IMR-90 (cell line): ENCODE results near the gene ZFP36. TPM values are rescaled to one million over a fixed set of nuclear protein-coding genes. Genes with fewer than 3 reads are reported as not detected.

ENCODE experiments used
- ATAC-seq: fragments of 200-7000 bp; cut with Tn5 transposase; 2 replicates; pipeline ENCODE4 v1.9.1; 2020; ENCODE audit warnings: low read depth, mild to moderate bottlenecking, moderate library complexity
- BruUV-seq: library from RNA; stranded (reverse); fragments of 400-500 nt; replicated peaks from 2 replicates; lab custom pipeline; 2021; lab: Mats Ljungman, UMichigan
- CTCF ChIA-PET: fragments of 300-600 bp; formaldehyde crosslinking; extraction: SDS; loops from one replicate; lab custom pipeline; 2021; ENCODE audit warnings: antibody characterized with exemption; lab: Yijun Ruan, JAX
- POLR2A ChIA-PET: fragments of 300-600 bp; sonication (Branson Sonifier 250); formaldehyde crosslinking; loops from one replicate; lab custom pipeline; 2022; ENCODE audit warnings: antibody characterized with exemption; ENCODE audit not compliant: unreplicated experiment; lab: Charles Lee
- DNase-seq: peaks from one replicate; pipeline ENCODE4 v3.0.0; 2013
- H2AFZ ChIP-seq: replicated peaks from 2 replicates; pipeline ENCODE3; 2013; ENCODE audit warnings: low read length, mild to moderate bottlenecking; ENCODE audit not compliant: poor library complexity
- H2AK5ac ChIP-seq: 2 replicates; pipeline ENCODE4 v1.6.1; 2013; ENCODE audit warnings: low read depth, low read length, inconsistent platforms
- H2AK9ac ChIP-seq: replicated peaks from 2 replicates; pipeline ENCODE3; 2013; ENCODE audit warnings: mild to moderate bottlenecking, low read depth, low read length, moderate library complexity; ENCODE audit not compliant: poor library complexity
- H2BK120ac ChIP-seq: 2 replicates; pipeline ENCODE4 v1.6.1; 2013; ENCODE audit warnings: low read depth, low read length, inconsistent platforms
- H2BK15ac ChIP-seq: 3 replicates; pipeline ENCODE4 v1.6.1; 2013; ENCODE audit warnings: low read depth, low read length, inconsistent platforms
- H2BK20ac ChIP-seq: 2 replicates; pipeline ENCODE4 v1.6.1; 2013; ENCODE audit warnings: low read depth, mild to moderate bottlenecking, inconsistent platforms, low read length, moderate library complexity
- H2BK5ac ChIP-seq: 2 replicates; pipeline ENCODE4 v1.6.1; 2013; ENCODE audit warnings: mild to moderate bottlenecking, low read depth, low read length, inconsistent platforms; ENCODE audit not compliant: poor library complexity, severe bottlenecking
- H3K14ac ChIP-seq: replicated peaks from 2 replicates; pipeline ENCODE4 v1.6.1; 2013; ENCODE audit warnings: low read depth, low read length, inconsistent platforms
- H3K18ac ChIP-seq: 2 replicates; pipeline ENCODE4 v1.6.1; 2013; ENCODE audit warnings: low read depth, low read length, control low read depth
- H3K23ac ChIP-seq: 2 replicates; pipeline ENCODE4 v1.6.1; 2013; ENCODE audit warnings: low read depth, low read length, inconsistent platforms
- H3K27ac ChIP-seq: 2 replicates; pipeline ENCODE4 v1.5.1; 2013; ENCODE audit warnings: mild to moderate bottlenecking, control low read depth, low read length; ENCODE audit not compliant: insufficient read depth
- H3K27me3 ChIP-seq: 2 replicates; pipeline ENCODE4 v1.6.1; 2013; ENCODE audit warnings: low read length; ENCODE audit not compliant: control insufficient read depth, insufficient read depth
- H3K36me3 ChIP-seq: 2 replicates; pipeline ENCODE4 v1.6.1; 2013; ENCODE audit warnings: low read length, mixed read lengths; ENCODE audit not compliant: control insufficient read depth, insufficient read depth
- H3K4ac ChIP-seq: 2 replicates; pipeline ENCODE4 v1.6.1; 2013; ENCODE audit warnings: low read depth, low read length, inconsistent platforms
- H3K4me1 ChIP-seq: 2 replicates; pipeline ENCODE4 v1.6.1; 2013; ENCODE audit warnings: low read length, mixed read lengths; ENCODE audit not compliant: control insufficient read depth, insufficient read depth
- H3K4me2 ChIP-seq: 2 replicates; pipeline ENCODE4 v1.6.1; 2013; ENCODE audit warnings: low read depth, mild to moderate bottlenecking, control low read depth, low read length, moderate library complexity
- H3K4me3 ChIP-seq: 2 replicates; pipeline ENCODE4 v1.5.1; 2013; ENCODE audit warnings: low read depth, mild to moderate bottlenecking, control low read depth, low read length, moderate library complexity; ENCODE audit not compliant: insufficient read depth
- H3K56ac ChIP-seq: 2 replicates; pipeline ENCODE4 v1.6.1; 2013; ENCODE audit warnings: low read length, inconsistent platforms; ENCODE audit not compliant: insufficient read depth; ENCODE audit errors: extremely low read depth
- H3K79me1 ChIP-seq, 2 experiments: 2 replicates each; pipeline ENCODE4 v1.6.1; 2013; ENCODE audit warnings: low read length in 2 of 2, inconsistent platforms in 1 of 2, low read depth in 1 of 2
- H3K9ac ChIP-seq: 2 replicates; pipeline ENCODE4 v1.6.1; 2013; ENCODE audit warnings: low read depth, low read length, control low read depth
- H3K9me1 ChIP-seq: 2 replicates; pipeline ENCODE4 v1.6.1; 2013; ENCODE audit warnings: low read length, inconsistent platforms; ENCODE audit not compliant: insufficient read depth
- H3K9me3 ChIP-seq: 2 replicates; pipeline ENCODE4 v1.6.1; 2013; ENCODE audit warnings: low read length; ENCODE audit not compliant: control insufficient read depth, insufficient read depth
- H4K20me1 ChIP-seq: 2 replicates; pipeline ENCODE4 v1.6.1; 2013; ENCODE audit warnings: low read length, inconsistent platforms; ENCODE audit not compliant: insufficient read depth
- H4K5ac ChIP-seq: 2 replicates; pipeline ENCODE4 v1.6.1; 2013; ENCODE audit warnings: mild to moderate bottlenecking, low read depth, low read length, control low read depth
- H4K8ac ChIP-seq, 2 experiments: 2 replicates each; pipeline ENCODE4 v1.6.1; 2013; ENCODE audit warnings: low read depth in 2 of 2, low read length in 2 of 2, control low read depth in 1 of 2, inconsistent platforms in 1 of 2
- H4K91ac ChIP-seq: 2 replicates; pipeline ENCODE4 v1.6.1; 2013; ENCODE audit warnings: low read depth, low read length, inconsistent platforms; ENCODE audit not compliant: insufficient read depth
- BHLHE40 ChIP-seq: fragments of 150-350 bp; IDR thresholded peaks from 2 replicates; pipeline ENCODE4 v1.6.1; 2016; ENCODE audit warnings: mild to moderate bottlenecking, low read depth, low read length
- CEBPB ChIP-seq: IDR thresholded peaks from 2 replicates; pipeline ENCODE4 v1.6.1; 2012; ENCODE audit warnings: low read depth, low read length, improper control_type of control experiment
- CHD1 ChIP-seq: IDR thresholded peaks from 2 replicates; pipeline ENCODE4 v1.6.1; 2012; ENCODE audit warnings: low read depth, low read length, improper control_type of control experiment
- ELK1 ChIP-seq: fragments of 150-350 bp; IDR thresholded peaks from 2 replicates; pipeline ENCODE4 v1.6.1; 2016; ENCODE audit warnings: low read depth, mild to moderate bottlenecking, low read length, moderate library complexity, borderline replicate concordance
- FOS ChIP-seq: fragments of 150-350 bp; IDR thresholded peaks from 2 replicates; pipeline ENCODE4 v1.6.1; 2016; ENCODE audit warnings: low read depth, low read length
- MAFK ChIP-seq: IDR thresholded peaks from 2 replicates; pipeline ENCODE4 v1.6.1; 2012; ENCODE audit warnings: low read depth, low read length, improper control_type of control experiment
- MAZ ChIP-seq: IDR thresholded peaks from 2 replicates; pipeline ENCODE4 v1.6.1; 2012; ENCODE audit warnings: low read depth, mild to moderate bottlenecking, low read length, improper control_type of control experiment, moderate library complexity, borderline replicate concordance
- MXI1 ChIP-seq: IDR thresholded peaks from 2 replicates; pipeline ENCODE4 v1.6.1; 2012; ENCODE audit warnings: low read depth, mild to moderate bottlenecking, low read length, moderate library complexity, borderline replicate concordance
- NFE2L2 ChIP-seq: fragments of 150-350 bp; IDR thresholded peaks from 2 replicates; pipeline ENCODE4 v1.6.1; 2016; ENCODE audit warnings: low read depth, mild to moderate bottlenecking, low read length
- POLR2A ChIP-seq: IDR thresholded peaks from 2 replicates; pipeline ENCODE4 v1.6.1; 2012; ENCODE audit warnings: mild to moderate bottlenecking, low read depth, low read length
- RAD21 ChIP-seq: IDR thresholded peaks from 2 replicates; pipeline ENCODE4 v1.6.1; 2012; ENCODE audit warnings: low read length, improper control_type of control experiment
- RCOR1 ChIP-seq: IDR thresholded peaks from 2 replicates; pipeline ENCODE4 v1.6.1; 2012; ENCODE audit warnings: mild to moderate bottlenecking, low read length, improper control_type of control experiment; ENCODE audit not compliant: insufficient replicate concordance
- SMC3 ChIP-seq: fragments of 150-350 bp; IDR thresholded peaks from 2 replicates; pipeline ENCODE4 v1.6.1; 2016; ENCODE audit warnings: low read depth, mild to moderate bottlenecking, antibody characterized with exemption, low read length, moderate library complexity
- WGBS, 2 experiments: methylation state at CpG; one replicate each; pipeline versions ENCODE4 v1.1.5 to v1.1.7; 2013; ENCODE audit warnings: missing lambda C conversion rate in 2 of 2; ENCODE audit not compliant: insufficient read length in 1 of 2; ENCODE audit errors: extremely low coverage in 2 of 2; 5-methylcytosine and 5-hydroxymethylcytosine counted together
- dilution Hi-C: fragments of 300-500 bp; cut with HindIII; formaldehyde crosslinking; loops from one replicate; pipeline ENCODE4 v1.14.3; 2018; ENCODE audit warnings: low sequenced_read_pairs; ENCODE audit not compliant: unreplicated experiment
- in situ Hi-C: fragments of 300-500 bp; cut with MboI; formaldehyde crosslinking; loops from 3 replicates; pipeline ENCODE4 v1.14.3; 2019; ENCODE audit warnings: low sequenced_read_pairs, inconsistent platforms, mixed read lengths
- intact Hi-C: fragments of 100-400 bp; cut with micrococcal nuclease; formaldehyde crosslinking; loops from 2 replicates; pipeline ENCODE4 v1.10.0; 2022
- polyA plus RNA-seq, 3 experiments: library from polyadenylated mRNA; depleted of rRNA; stranded (reverse); fragments of >200 nt; gene quantifications; 2 replicates each; pipeline ENCODE4 v1.2.3, GENCODE V29; 2012; ENCODE audit warnings: low replicate concordance in 1 of 3
- total RNA-seq: library from RNA; depleted of rRNA; stranded (reverse); fragments of >200 nt; gene quantifications from 2 replicates; pipeline ENCODE4 v1.2.3, GENCODE V29; 2012
- TF ChIP-seq, protein P1 (sequence below): fragments of 150-350 bp; IDR thresholded peaks from 2 replicates; pipeline ENCODE4 v1.6.1; 2017; ENCODE audit warnings: mild to moderate bottlenecking, antibody characterized with exemption, low read length, low read depth
- TF ChIP-seq, protein P2 (sequence below): conservative IDR thresholded peaks from 2 replicates; pipeline ENCODE4 v1.5.1; 2012; ENCODE audit warnings: mild to moderate bottlenecking, low read depth, low read length, improper control_type of control experiment

ZFP36 gene
- total and polyA plus RNA-seq, 2 of the 4 experiments (the other 2 are of a cell fraction) = 1.4 to 45.0 TPM

DNA sequence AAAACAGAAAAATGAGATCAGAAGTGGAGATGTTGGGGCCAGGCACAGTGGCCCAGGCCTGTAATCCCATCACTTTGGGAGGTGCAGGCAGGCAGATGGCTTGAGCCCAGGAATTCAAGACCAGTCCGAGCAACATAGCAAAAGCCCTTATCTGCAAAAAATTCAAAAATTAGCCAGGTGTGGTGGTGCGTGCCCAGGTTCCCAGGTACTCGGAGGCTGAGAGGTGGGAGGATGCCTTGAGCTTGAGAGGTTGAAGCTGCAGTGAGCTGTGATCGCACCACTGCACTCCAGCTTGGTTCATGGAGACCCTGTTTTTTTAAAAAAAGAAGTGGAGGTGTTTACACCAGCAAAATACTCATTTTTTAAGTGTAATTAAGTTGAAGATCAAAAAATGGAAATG lies 6.6 kb upstream of the ZFP36 start:
- Histone ChIP-seq H4K5ac (no peak overlapping the region), H2BK15ac (no peak overlapping the region), H2AK5ac (0 out of 2 replicates have a peak overlapping the region, but pooled peaks have one; percentile 13), H3K4me1 (peaks cover 27% of the 10 kb centered on the region), H2AFZ (no peak overlapping the region), H3K27ac (no peak overlapping the region), H2BK20ac (0 out of 2 replicates have a peak overlapping the region, but pooled peaks have one; percentile 20), H3K56ac (no peak overlapping the region), H2AK9ac (no peak overlapping the region), H4K91ac (no peak overlapping the region), H3K23ac (no peak overlapping the region), H2BK5ac (no peak overlapping the region), H3K9ac (no peak overlapping the region), H3K4ac (no peak overlapping the region), H4K20me1 (peaks cover 17% of the 10 kb centered on the region), H4K8ac (no peak overlapping the region), H3K36me3 (peaks cover 9% of the 10 kb centered on the region), H3K4me3 (no peak overlapping the region), H3K9me3 (no peaks in the 10 kb centered on the region), H3K4me2 (no peak overlapping the region), H2BK120ac (no peak overlapping the region), H3K27me3 (no peaks in the 10 kb centered on the region), H3K14ac (no peak overlapping the region), H3K18ac (no peak overlapping the region), H3K9me1 (peaks cover 11% of the 10 kb centered on the region), H3K79me1 (peaks cover 0 to 45% of the 10 kb centered on the region in 2 experiments; a peak in 2 of 4 replicates)
- dilution Hi-C loops = no loop called here
- intact Hi-C loops = no loop called here
- POLR2A ChIA-PET = interaction anchor here (0.6 kb wide), 1 partner anchor 36 kb away, joined by 3 read pairs; the partner anchor contains the start of gene RPS16
- no peak for ATAC-seq
- in situ Hi-C loops = no loop called here
- TF ChIP-seq RCOR1 = no peak
- no peak for TF ChIP-seq BHLHE40
- TF ChIP-seq ELK1 = no peak
- TF ChIP-seq POLR2A = no peak
- no peak for TF ChIP-seq NFE2L2
- TF ChIP-seq, protein P1, sequence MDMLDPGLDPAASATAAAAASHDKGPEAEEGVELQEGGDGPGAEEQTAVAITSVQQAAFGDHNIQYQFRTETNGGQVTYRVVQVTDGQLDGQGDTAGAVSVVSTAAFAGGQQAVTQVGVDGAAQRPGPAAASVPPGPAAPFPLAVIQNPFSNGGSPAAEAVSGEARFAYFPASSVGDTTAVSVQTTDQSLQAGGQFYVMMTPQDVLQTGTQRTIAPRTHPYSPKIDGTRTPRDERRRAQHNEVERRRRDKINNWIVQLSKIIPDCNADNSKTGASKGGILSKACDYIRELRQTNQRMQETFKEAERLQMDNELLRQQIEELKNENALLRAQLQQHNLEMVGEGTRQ = no peak
- TF ChIP-seq, protein P2, sequence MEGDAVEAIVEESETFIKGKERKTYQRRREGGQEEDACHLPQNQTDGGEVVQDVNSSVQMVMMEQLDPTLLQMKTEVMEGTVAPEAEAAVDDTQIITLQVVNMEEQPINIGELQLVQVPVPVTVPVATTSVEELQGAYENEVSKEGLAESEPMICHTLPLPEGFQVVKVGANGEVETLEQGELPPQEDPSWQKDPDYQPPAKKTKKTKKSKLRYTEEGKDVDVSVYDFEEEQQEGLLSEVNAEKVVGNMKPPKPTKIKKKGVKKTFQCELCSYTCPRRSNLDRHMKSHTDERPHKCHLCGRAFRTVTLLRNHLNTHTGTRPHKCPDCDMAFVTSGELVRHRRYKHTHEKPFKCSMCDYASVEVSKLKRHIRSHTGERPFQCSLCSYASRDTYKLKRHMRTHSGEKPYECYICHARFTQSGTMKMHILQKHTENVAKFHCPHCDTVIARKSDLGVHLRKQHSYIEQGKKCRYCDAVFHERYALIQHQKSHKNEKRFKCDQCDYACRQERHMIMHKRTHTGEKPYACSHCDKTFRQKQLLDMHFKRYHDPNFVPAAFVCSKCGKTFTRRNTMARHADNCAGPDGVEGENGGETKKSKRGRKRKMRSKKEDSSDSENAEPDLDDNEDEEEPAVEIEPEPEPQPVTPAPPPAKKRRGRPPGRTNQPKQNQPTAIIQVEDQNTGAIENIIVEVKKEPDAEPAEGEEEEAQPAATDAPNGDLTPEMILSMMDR = no peak
- no peak for TF ChIP-seq FOS
- no peak for TF ChIP-seq CHD1
- TF ChIP-seq RAD21 = no peak
- TF ChIP-seq MAFK = no peak
- TF ChIP-seq MXI1 = no peak
- TF ChIP-seq SMC3 = no peak
- no peak for TF ChIP-seq CEBPB
- no peak for TF ChIP-seq MAZ
- CTCF ChIA-PET = interaction anchor here (2.0 kb wide), 1 partner anchor 12 kb away, joined by 10 read pairs; the partner anchor contains the start of gene PLEKHG2
- BruUV-seq = no TSS peak
- WGBS, 2 experiments = 100% methylated on average over 1 of the region's 4 CpGs; no CpG with 5 or more reads in 1 of the 2 experiments
- no peak for DNase-seq
